HG03159 (cell line): Measurements from ENCODE around the gene EPDR1.
"Not testable (repeated sequence)": the region's sequence is repeated elsewhere in the genome, so short reads cannot be mapped to it uniquely, and the experiment has no call there.

Experiments used
- ATAC-seq: cut with Tn5 transposase; IDR thresholded peaks from one replicate; pipeline ENCODE4 v1.9.1; 2021; ENCODE audit warnings: mild to moderate bottlenecking, moderate library complexity; ENCODE audit not compliant: unreplicated experiment

Gene EPDR1

GRCh38 chr7:37927773-37928444 lies 7.5 kb downstream of the EPDR1 start:
- no peak for ATAC-seq

- no peak for ATAC-seq
Measured at GRCh38 chr7:37928878-37929277, 8.4 kb downstream of the EPDR1 start.

GRCh38 chr7:37930226-37930948 lies 9.9 kb downstream of the EPDR1 start:
- no peak for ATAC-seq

GRCh38 chr7:37932543-37932942 lies 12.1 kb downstream of the EPDR1 start:
- ATAC-seq: no peak

- no peak for ATAC-seq
Measured at GRCh38 chr7:37933018-37933566, 12.7 kb downstream of the EPDR1 start.

- no peak for ATAC-seq
Measured at GRCh38 chr7:37942934-37943610, 22.6 kb downstream of the EPDR1 start.

GRCh38 chr7:37943905-37944736 lies 23.7 kb downstream of the EPDR1 start:
- peak; percentile 60 for ATAC-seq

- no peak for ATAC-seq
Measured at GRCh38 chr7:37944737-37945054, 24.3 kb downstream of the EPDR1 start.

GRCh38 chr7:37945336-37945735 lies 24.9 kb downstream of the EPDR1 start:
- no peak for ATAC-seq

GRCh38 chr7:37947138-37947940 lies 26.9 kb downstream of the EPDR1 start:
- no peak for ATAC-seq

GRCh38 chr7:37947941-37948210 lies 27.4 kb downstream of the EPDR1 start:
- ATAC-seq: no peak

- ATAC-seq: no peak
Measured at GRCh38 chr7:37952240-37952639, 31.8 kb downstream of the EPDR1 start.

- ATAC-seq: not testable (repeated sequence)
Measured at GRCh38 chr7:37954217-37954616, 33.8 kb downstream of the EPDR1 start.

- no peak for ATAC-seq
Measured at GRCh38 chr7:37956791-37957190, 36.4 kb downstream of the EPDR1 start.

GRCh38 chr7:37957221-37957970 lies 37.0 kb downstream of the EPDR1 start:
- no peak for ATAC-seq

GRCh38 chr7:37960483-37960882 lies 40.0 kb downstream of the EPDR1 start:
- no peak for ATAC-seq

GRCh38 chr7:37961251-37961650 lies 40.8 kb downstream of the EPDR1 start:
- no peak for ATAC-seq

- no peak for ATAC-seq
Measured at GRCh38 chr7:37964196-37964595, 43.8 kb downstream of the EPDR1 start.

- ATAC-seq: no peak
Measured at GRCh38 chr7:37970211-37970610, 49.8 kb downstream of the EPDR1 start.

GRCh38 chr7:37971491-37971890 lies 51.1 kb downstream of the EPDR1 start:
- no peak for ATAC-seq
